HEK293 (cell line): ENCODE data around the gene CCDC57.

ENCODE experiments used
- CTCF ChIA-PET: fragments of 350-600 bp; formaldehyde crosslinking; extraction: SDS; loops from one replicate; lab custom pipeline; 2021; ENCODE audit warnings: antibody characterized with exemption; lab: Yijun Ruan, JAX
- POLR2A ChIA-PET: fragments of 300-600 bp; formaldehyde crosslinking; extraction: SDS; loops from one replicate; lab custom pipeline; 2020; ENCODE audit warnings: antibody characterized with exemption, inconsistent platforms; lab: Yijun Ruan, JAX
- H3K27ac ChIP-seq: fragments of 200-500 bp; sonication (Bioruptor generic); 2 replicates; pipeline ENCODE4 v1.5.1; 2014; ENCODE audit warnings: low read depth, low read length, control low read depth, inconsistent platforms; ENCODE audit errors: extremely low read depth
- H3K36me3 ChIP-seq, 2 experiments: fragments of 200-500 bp in 1 of 2; sonication (Bioruptor generic) in 1 of 2; 1 replicate in 1 of 2; 2 replicates in 1 of 2; pipeline ENCODE4 v1.5.1; 2014 to 2017; ENCODE audit warnings: inconsistent platforms in 2 of 2, low read length in 2 of 2; ENCODE audit not compliant: control insufficient read depth in 2 of 2, insufficient read depth in 1 of 2
- H3K4me1 ChIP-seq: fragments of 200-500 bp; sonication (Bioruptor generic); 2 replicates; pipeline ENCODE4 v1.5.1; 2014; ENCODE audit warnings: mild to moderate bottlenecking, low read length, inconsistent platforms; ENCODE audit not compliant: control insufficient read depth, insufficient read depth
- H3K4me3 ChIP-seq: 2 replicates; pipeline ENCODE4 v1.5.1; 2011; ENCODE audit warnings: low read depth, mild to moderate bottlenecking, control low read depth, low read length, moderate library complexity
- H3K9me3 ChIP-seq: fragments of 200-500 bp; sonication (Bioruptor generic); 2 replicates; pipeline ENCODE4 v1.5.1; 2014; ENCODE audit warnings: low read depth, low read length, inconsistent platforms; ENCODE audit not compliant: control insufficient read depth, insufficient read depth
- GLI2 ChIP-seq: fragments of 450-650 bp; formaldehyde crosslinking; IDR thresholded peaks from 2 replicates; pipeline ENCODE4; 2017; ENCODE audit warnings: missing biosample characterization, missing genetic modification characterization, low read depth, borderline replicate concordance
- OSR2 ChIP-seq: fragments of 450-650 bp; formaldehyde crosslinking; IDR thresholded peaks from 2 replicates; pipeline ENCODE4 v1.5.1; 2016; ENCODE audit warnings: missing biosample characterization, missing genetic modification characterization
- SALL2 ChIP-seq: fragments of 450-650 bp; formaldehyde crosslinking; IDR thresholded peaks from 2 replicates; pipeline ENCODE4 v1.5.0; 2017; ENCODE audit warnings: missing biosample characterization, mild to moderate bottlenecking, missing genetic modification characterization, borderline replicate concordance
- SCRT1 ChIP-seq: fragments of 450-650 bp; formaldehyde crosslinking; IDR thresholded peaks from 2 replicates; pipeline ENCODE4 v1.5.1; 2016; ENCODE audit warnings: missing biosample characterization, missing genetic modification characterization, borderline replicate concordance
- ZBTB48 ChIP-seq: fragments of 450-650 bp; formaldehyde crosslinking; IDR thresholded peaks from 2 replicates; pipeline ENCODE4 v1.5.1; 2016; ENCODE audit warnings: missing biosample characterization, missing genetic modification characterization
- ZEB2 ChIP-seq: fragments of 450-650 bp; formaldehyde crosslinking; IDR thresholded peaks from 2 replicates; pipeline ENCODE4 v1.5.1; 2016; ENCODE audit warnings: missing biosample characterization, missing genetic modification characterization
- ZFHX2 ChIP-seq: fragments of 450-650 bp; formaldehyde crosslinking; conservative IDR thresholded peaks from 2 replicates; pipeline ENCODE4 v1.5.1; 2016; ENCODE audit warnings: missing biosample characterization, missing genetic modification characterization
- ZNF133 ChIP-seq: fragments of 450-650 bp; formaldehyde crosslinking; IDR thresholded peaks from 2 replicates; pipeline ENCODE4 v1.5.1; 2016; ENCODE audit warnings: missing biosample characterization, missing genetic modification characterization
- ZNF138 ChIP-seq: fragments of 450-650 bp; formaldehyde crosslinking; IDR thresholded peaks from 2 replicates; pipeline ENCODE4 v1.5.1; 2016; ENCODE audit warnings: missing biosample characterization, missing genetic modification characterization, borderline replicate concordance
- ZNF2 ChIP-seq: fragments of 450-650 bp; formaldehyde crosslinking; IDR thresholded peaks from 2 replicates; pipeline ENCODE4 v1.5.1; 2016; ENCODE audit warnings: missing biosample characterization, missing genetic modification characterization
- ZNF202 ChIP-seq: fragments of 450-650 bp; formaldehyde crosslinking; IDR thresholded peaks from 2 replicates; pipeline ENCODE4 v1.5.1; 2016; ENCODE audit warnings: missing biosample characterization, missing genetic modification characterization, borderline replicate concordance
- ZNF239 ChIP-seq: fragments of 450-650 bp; formaldehyde crosslinking; IDR thresholded peaks from 2 replicates; pipeline ENCODE4 v1.5.1; 2016; ENCODE audit warnings: missing biosample characterization, missing genetic modification characterization
- ZNF548 ChIP-seq: fragments of 450-650 bp; formaldehyde crosslinking; IDR thresholded peaks from 2 replicates; pipeline ENCODE4 v1.5.1; 2016; ENCODE audit warnings: missing biosample characterization, missing genetic modification characterization
- ZNF558 ChIP-seq: fragments of 450-650 bp; formaldehyde crosslinking; IDR thresholded peaks from 2 replicates; pipeline ENCODE4 v1.5.1; 2016; ENCODE audit warnings: missing biosample characterization, missing genetic modification characterization
- ZNF571 ChIP-seq: fragments of 450-650 bp; formaldehyde crosslinking; IDR thresholded peaks from 2 replicates; pipeline ENCODE4 v1.5.0; 2017; ENCODE audit warnings: missing biosample characterization, missing genetic modification characterization
- ZNF664 ChIP-seq: fragments of 450-650 bp; formaldehyde crosslinking; IDR thresholded peaks from 2 replicates; pipeline ENCODE4 v1.5.1; 2016; ENCODE audit warnings: missing biosample characterization, missing genetic modification characterization
- ZNF701 ChIP-seq: fragments of 450-650 bp; formaldehyde crosslinking; IDR thresholded peaks from 2 replicates; pipeline ENCODE4 v1.5.1; 2016; ENCODE audit warnings: missing biosample characterization, missing genetic modification characterization
- ZNF792 ChIP-seq: fragments of 450-650 bp; formaldehyde crosslinking; IDR thresholded peaks from 2 replicates; pipeline ENCODE4 v1.5.1; 2016; ENCODE audit warnings: missing biosample characterization, missing genetic modification characterization
- ZSCAN4 ChIP-seq: fragments of 450-650 bp; formaldehyde crosslinking; IDR thresholded peaks from 2 replicates; pipeline ENCODE4 v1.5.1; 2017; ENCODE audit warnings: missing biosample characterization, missing genetic modification characterization
- TF ChIP-seq, protein P1 (sequence below): fragments of 450-650 bp; formaldehyde crosslinking; IDR thresholded peaks from 2 replicates; pipeline ENCODE4 v1.5.1; 2016; ENCODE audit warnings: missing biosample characterization, missing genetic modification characterization
- TF ChIP-seq, protein P2 (sequence below): fragments of 450-650 bp; formaldehyde crosslinking; conservative IDR thresholded peaks from 2 replicates; pipeline ENCODE4 v1.5.1; 2016; ENCODE audit warnings: low read depth, missing biosample characterization, missing genetic modification characterization
- TF ChIP-seq, protein P3 (sequence below): fragments of 450-650 bp; formaldehyde crosslinking; IDR thresholded peaks from 2 replicates; pipeline ENCODE4 v1.5.1; 2016; ENCODE audit warnings: missing biosample characterization, missing genetic modification characterization

Gene CCDC57

DNA sequence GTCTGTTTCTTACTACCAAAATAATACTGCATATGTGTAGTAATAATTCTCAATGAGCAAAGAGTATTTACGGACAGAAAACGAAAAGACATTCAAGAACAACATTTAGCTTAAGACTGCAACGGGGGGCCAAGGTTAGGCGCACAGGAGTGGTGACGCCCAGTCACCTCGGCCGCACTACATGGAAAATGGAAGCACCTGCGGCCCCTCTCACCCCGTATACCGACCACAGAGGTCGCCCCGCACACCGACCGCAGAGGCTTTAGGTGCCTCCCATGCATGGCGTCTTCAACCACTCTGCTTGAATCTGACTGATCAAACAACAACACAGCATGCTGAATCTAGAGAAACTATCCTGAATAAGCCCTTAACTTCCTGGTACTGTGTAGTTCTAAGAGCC is 26.4 kb downstream of the CCDC57 start (continued):
- TF ChIP-seq ZFHX2 (no peak), ZSCAN4 (tag by site-specific recombination) (no peak), ZNF239 (tag by site-specific recombination) (no peak), OSR2 (no peak)
- TF ChIP-seq, protein P1, sequence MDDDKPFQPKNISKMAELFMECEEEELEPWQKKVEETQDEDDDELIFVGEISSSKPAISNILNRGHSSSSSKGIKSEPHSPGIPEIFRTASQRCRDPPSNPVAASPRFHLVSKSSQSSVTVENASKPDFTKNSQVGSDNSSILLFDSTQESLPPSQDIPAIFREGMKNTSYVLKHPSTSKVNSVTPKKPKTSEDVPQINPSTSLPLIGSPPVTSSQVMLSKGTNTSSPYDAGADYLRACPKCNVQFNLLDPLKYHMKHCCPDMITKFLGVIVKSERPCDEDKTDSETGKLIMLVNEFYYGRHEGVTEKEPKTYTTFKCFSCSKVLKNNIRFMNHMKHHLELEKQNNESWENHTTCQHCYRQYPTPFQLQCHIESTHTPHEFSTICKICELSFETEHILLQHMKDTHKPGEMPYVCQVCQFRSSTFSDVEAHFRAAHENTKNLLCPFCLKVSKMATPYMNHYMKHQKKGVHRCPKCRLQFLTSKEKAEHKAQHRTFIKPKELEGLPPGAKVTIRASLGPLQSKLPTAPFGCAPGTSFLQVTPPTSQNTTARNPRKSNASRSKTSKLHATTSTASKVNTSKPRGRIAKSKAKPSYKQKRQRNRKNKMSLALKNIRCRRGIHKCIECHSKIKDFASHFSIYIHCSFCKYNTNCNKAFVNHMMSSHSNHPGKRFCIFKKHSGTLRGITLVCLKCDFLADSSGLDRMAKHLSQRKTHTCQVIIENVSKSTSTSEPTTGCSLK (tag by site-specific recombination): no peak
- TF ChIP-seq, protein P2, sequence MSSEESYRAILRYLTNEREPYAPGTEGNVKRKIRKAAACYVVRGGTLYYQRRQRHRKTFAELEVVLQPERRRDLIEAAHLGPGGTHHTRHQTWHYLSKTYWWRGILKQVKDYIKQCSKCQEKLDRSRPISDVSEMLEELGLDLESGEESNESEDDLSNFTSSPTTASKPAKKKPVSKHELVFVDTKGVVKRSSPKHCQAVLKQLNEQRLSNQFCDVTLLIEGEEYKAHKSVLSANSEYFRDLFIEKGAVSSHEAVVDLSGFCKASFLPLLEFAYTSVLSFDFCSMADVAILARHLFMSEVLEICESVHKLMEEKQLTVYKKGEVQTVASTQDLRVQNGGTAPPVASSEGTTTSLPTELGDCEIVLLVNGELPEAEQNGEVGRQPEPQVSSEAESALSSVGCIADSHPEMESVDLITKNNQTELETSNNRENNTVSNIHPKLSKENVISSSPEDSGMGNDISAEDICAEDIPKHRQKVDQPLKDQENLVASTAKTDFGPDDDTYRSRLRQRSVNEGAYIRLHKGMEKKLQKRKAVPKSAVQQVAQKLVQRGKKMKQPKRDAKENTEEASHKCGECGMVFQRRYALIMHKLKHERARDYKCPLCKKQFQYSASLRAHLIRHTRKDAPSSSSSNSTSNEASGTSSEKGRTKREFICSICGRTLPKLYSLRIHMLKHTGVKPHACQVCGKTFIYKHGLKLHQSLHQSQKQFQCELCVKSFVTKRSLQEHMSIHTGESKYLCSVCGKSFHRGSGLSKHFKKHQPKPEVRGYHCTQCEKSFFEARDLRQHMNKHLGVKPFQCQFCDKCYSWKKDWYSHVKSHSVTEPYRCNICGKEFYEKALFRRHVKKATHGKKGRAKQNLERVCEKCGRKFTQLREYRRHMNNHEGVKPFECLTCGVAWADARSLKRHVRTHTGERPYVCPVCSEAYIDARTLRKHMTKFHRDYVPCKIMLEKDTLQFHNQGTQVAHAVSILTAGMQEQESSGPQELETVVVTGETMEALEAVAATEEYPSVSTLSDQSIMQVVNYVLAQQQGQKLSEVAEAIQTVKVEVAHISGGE (tag by site-specific recombination): no peak

GRCh38 chr17:82184761-82185160 is 27.9 kb downstream of the CCDC57 start:
- peaks cover 41 to 61% of the 10 kb centered on the region in 2 experiments for H3K36me3 ChIP-seq
- H3K27ac ChIP-seq: no peak overlapping the region
- no peak for TF ChIP-seq ZNF701
- no peak for TF ChIP-seq SALL2 (tag by site-specific recombination)
- no peak for TF ChIP-seq GLI2 (tag by site-specific recombination)
- no peak for TF ChIP-seq ZNF558 (tag by site-specific recombination)
- no peak for TF ChIP-seq ZNF202 (tag by site-specific recombination)
- TF ChIP-seq ZNF664 (tag by site-specific recombination): no peak
- TF ChIP-seq OSR2: no peak
- no peak for TF ChIP-seq ZNF133 (tag by site-specific recombination)
- TF ChIP-seq ZEB2 (tag by site-specific recombination): no peak
- TF ChIP-seq ZNF548 (tag by site-specific recombination): no peak
- TF ChIP-seq, protein P3, sequence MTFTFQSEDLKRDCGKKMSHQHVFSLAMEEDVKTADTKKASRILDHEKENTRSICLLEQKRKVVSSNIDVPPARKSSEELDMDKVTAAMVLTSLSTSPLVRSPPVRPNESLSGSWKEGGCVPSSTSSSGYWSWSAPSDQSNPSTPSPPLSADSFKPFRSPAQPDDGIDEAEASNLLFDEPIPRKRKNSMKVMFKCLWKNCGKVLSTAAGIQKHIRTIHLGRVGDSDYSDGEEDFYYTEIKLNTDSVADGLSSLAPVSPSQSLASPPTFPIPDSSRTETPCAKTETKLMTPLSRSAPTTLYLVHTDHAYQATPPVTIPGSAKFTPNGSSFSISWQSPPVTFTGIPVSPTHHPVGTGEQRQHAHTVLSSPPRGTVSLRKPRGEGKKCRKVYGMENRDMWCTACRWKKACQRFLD: no peak
- TF ChIP-seq ZNF138: no peak
- TF ChIP-seq SCRT1: no peak
- TF ChIP-seq ZNF792 (tag by site-specific recombination): no peak
- TF ChIP-seq ZBTB48 (tag by site-specific recombination): no peak
- TF ChIP-seq ZNF571 (tag by site-specific recombination): no peak
- TF ChIP-seq ZNF2: no peak
- no peak overlapping the region for H3K4me3 ChIP-seq
- no peaks in the 10 kb centered on the region for H3K9me3 ChIP-seq
- POLR2A ChIA-PET: no interaction called here
- H3K4me1 ChIP-seq: no peaks in the 10 kb centered on the region
- CTCF ChIA-PET: interaction anchor here (0.6 kb wide), 1 partner anchor 21 kb away, joined by 3 read pairs; no protein-coding TSS in a partner anchor
